ENCODE data around the gene MPIG6B.

MPIG6B gene

GRCh38 chr6:31769684-31770371, 46.7 kb downstream of the MPIG6B start:
- peak; percentile 73 for DNase-seq

- no peak for DNase-seq
Observed at GRCh38 chr6:31770860-31771259, 47.7 kb downstream of the MPIG6B start.

- DNase-seq: no peak
Observed at GRCh38 chr6:31771992-31772358, 48.8 kb downstream of the MPIG6B start.

GRCh38 chr6:31775184-31775583, 52.0 kb downstream of the MPIG6B start:
- no peak for DNase-seq

GRCh38 chr6:31775633-31776484, 52.7 kb downstream of the MPIG6B start:
- no peak for DNase-seq
